ENCODE results near the gene ACTG1.
A peak's percentile ranks its signal among the peaks of the same experiment; 100 is the strongest.

ACTG1 gene

DNA sequence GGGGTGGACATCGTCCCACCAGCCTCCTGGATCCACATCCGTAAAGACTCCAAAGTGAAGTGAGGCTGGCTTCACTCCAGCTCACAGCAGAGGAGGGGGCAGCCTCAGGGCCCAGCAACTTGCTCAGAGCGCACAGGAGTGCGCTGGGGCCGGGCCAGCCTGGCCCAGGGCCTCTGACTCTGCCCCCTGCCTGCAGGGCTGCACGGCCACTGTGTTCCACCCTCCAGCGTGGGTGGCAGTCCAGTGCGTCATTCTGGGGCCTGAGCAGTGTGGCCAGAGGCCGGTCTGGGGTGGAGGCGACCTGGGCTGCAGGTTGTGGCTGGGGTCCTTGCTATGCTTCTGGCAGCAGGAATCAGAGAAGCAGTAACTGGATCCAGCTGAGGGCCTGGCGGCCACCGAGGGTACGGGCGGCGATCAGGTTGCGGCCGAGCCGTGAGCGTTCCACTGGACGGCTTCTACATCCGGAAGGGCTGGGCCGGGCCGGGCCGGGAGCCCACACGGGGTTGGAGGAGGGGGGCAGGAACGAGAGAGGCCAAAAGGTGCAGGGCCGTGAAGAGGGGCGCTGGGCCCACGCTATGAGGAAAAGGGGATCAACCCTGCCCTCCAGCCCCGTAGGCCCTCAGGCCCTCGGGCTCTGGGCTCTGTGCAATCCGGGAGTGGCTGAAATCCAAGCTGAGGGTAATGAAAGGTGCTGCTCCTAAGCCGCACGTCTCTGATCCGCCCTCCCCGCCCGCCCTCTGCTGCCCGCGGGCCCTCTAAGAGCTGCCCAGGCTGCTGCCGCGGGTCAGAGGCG lies 15.2 kb upstream of the ACTG1 start, which contains the start of gene FSCN2:
Gene FSCN2 (plus strand): TSS at position 787 of the 793 bp plus-strand sequence. CDS start 155 bp downstream, outside the sequence.
- Histone ChIP-seq H3K4me1 (peaks cover 32% of the 10 kb centered on the region), H4K20me1 (peaks cover 14% of the 10 kb centered on the region), H3K4me3 (no peak within 1 kb of the TSS), H3K9me3 (0 out of 2 replicates have a peak, but pooled peaks cover 7% of the 10 kb centered on the region), H3K27me3 (peaks cover 42% of the 10 kb centered on the region), H3K4me2 (no peak within 1 kb of the TSS), H3K27ac (no peak within 1 kb of the TSS), H3K36me3 (no peaks in the 10 kb centered on the region), H3K9ac (no peak within 1 kb of the TSS)
- TF ChIP-seq Cebpa-rat (IDR thresholded peaks at IDR 0.05): no peak

DNA sequence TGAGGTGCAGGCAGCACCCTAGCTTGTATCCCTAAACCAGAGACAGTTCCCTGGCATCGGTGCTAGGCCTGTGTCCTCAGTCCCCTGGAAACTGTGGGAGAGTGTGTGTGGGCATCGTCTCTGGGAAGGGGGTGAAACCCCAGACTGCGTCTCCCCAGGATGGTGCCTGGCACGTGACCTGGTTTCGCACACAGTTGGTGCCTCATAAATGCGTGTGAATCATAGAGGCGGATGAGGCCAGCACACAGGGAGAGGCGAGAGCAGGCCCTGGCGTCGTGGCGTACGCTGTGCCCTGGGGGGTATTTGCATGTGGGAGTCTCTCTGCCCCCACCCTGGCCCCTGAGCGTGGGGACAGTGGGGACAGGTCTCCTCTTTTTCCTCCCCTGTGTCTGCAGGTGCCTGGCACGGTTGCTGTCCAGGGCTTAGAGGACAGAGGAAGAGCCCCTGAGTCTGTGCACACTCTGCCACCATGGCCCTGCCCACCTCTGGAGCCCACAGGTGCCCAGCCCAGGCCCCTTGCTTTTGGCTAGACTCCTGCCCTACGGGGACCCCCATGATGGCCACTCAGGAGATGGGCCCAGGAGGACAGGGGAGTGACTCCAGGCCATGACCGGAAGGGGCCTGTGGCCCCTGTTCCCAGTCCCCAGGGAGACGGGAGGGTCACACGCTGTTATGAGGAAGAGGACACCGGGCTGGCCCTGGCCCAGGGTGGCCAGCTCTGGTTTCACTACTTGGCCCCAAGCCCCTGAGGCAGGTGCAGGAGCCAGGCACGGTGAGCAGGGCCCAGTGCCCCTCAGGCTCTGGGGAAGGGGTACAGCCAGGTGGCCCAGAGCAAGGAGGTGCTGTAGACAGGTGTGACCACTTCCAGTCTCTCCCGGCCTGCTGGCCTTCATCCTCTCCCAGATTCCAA lies 14.3 kb upstream of the ACTG1 start:
- Histone ChIP-seq H3K36me3 (no peaks in the 10 kb centered on the region), H3K4me3 (no peak overlapping the region), H3K27ac (no peak overlapping the region), H3K27me3 (peaks cover 42% of the 10 kb centered on the region), H3K4me2 (no peak overlapping the region), H3K4me1 (peaks cover 40% of the 10 kb centered on the region), H3K9me3 (0 out of 2 replicates have a peak, but pooled peaks cover 6% of the 10 kb centered on the region), H4K20me1 (peaks cover 17% of the 10 kb centered on the region; the same call in 1 of the 2 replicates), H3K9ac (no peak overlapping the region)
- no peak for TF ChIP-seq Cebpa-rat (IDR thresholded peaks at IDR 0.05)

DNA sequence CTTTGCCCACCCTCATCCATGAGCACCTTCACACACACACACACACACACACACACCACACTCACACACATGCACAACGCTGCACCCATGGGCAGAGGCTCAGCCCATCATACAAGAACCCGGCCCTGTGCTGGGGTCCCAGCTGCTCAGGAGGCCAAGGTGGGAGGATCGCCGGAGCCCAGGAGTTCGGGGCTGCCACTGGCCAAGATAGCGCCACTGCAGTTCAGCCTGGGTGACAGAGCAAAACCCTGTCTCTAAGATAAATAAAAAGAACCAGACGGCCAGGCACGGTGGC lies 12.2 kb upstream of the ACTG1 start:
- Histone ChIP-seq H3K36me3 (no peaks in the 10 kb centered on the region), H3K4me2 (no peak overlapping the region), H3K27me3 (peaks cover 50% of the 10 kb centered on the region), H4K20me1 (peaks cover 24% of the 10 kb centered on the region), H3K9ac (no peak overlapping the region), H3K4me1 (peaks cover 42% of the 10 kb centered on the region), H3K4me3 (no peak overlapping the region), H3K9me3 (no peaks in the 10 kb centered on the region), H3K27ac (no peak overlapping the region)
- no peak for TF ChIP-seq Cebpa-rat (IDR thresholded peaks at IDR 0.05)

GRCh38 chr17:81524039-81524864 lies 11.7 kb upstream of the ACTG1 start:
- Histone ChIP-seq H3K4me2 (peak overlapping the region; percentile 76), H3K9me3 (no peaks in the 10 kb centered on the region), H3K27ac (no peak overlapping the region), H4K20me1 (peaks cover 29% of the 10 kb centered on the region), H3K36me3 (no peaks in the 10 kb centered on the region), H3K4me3 (no peak overlapping the region), H3K27me3 (peaks cover 51% of the 10 kb centered on the region), H3K4me1 (peaks cover 48% of the 10 kb centered on the region), H3K9ac (0 out of 2 replicates have a peak overlapping the region, but pooled peaks have one; percentile 34)
- no peak for TF ChIP-seq Cebpa-rat (IDR thresholded peaks at IDR 0.05)

- peak overlapping the region; percentile 76 for H3K4me2 ChIP-seq
- 0 out of 2 replicates have a peak overlapping the region, but pooled peaks have one; percentile 34 for H3K9ac ChIP-seq
Observed at GRCh38 chr17:81523402-81524038, 10.9 kb upstream of the ACTG1 start.

GRCh38 chr17:81522491-81523401 lies 10.1 kb upstream of the ACTG1 start:
- Histone ChIP-seq H3K27ac (no peak overlapping the region), H4K20me1 (peaks cover 44% of the 10 kb centered on the region), H3K27me3 (peaks cover 44% of the 10 kb centered on the region), H3K9ac (no peak overlapping the region), H3K4me2 (peak overlapping the region; percentile 76), H3K36me3 (no peaks in the 10 kb centered on the region), H3K4me1 (peaks cover 63% of the 10 kb centered on the region), H3K9me3 (no peaks in the 10 kb centered on the region), H3K4me3 (no peak overlapping the region)
- no peak for TF ChIP-seq Cebpa-rat (IDR thresholded peaks at IDR 0.05)

More at GRCh38 chr17:81523402-81524038, 10.9 kb upstream of the ACTG1 start:
- Histone ChIP-seq H4K20me1 (peaks cover 37% of the 10 kb centered on the region), H3K4me3 (no peak overlapping the region), H3K27me3 (peaks cover 51% of the 10 kb centered on the region), H3K9me3 (no peaks in the 10 kb centered on the region), H3K27ac (0 out of 2 replicates have a peak overlapping the region, but pooled peaks have one; percentile 35), H3K4me1 (peaks cover 55% of the 10 kb centered on the region), H3K36me3 (no peaks in the 10 kb centered on the region)
- TF ChIP-seq Cebpa-rat (IDR thresholded peaks at IDR 0.05): no peak

DNA sequence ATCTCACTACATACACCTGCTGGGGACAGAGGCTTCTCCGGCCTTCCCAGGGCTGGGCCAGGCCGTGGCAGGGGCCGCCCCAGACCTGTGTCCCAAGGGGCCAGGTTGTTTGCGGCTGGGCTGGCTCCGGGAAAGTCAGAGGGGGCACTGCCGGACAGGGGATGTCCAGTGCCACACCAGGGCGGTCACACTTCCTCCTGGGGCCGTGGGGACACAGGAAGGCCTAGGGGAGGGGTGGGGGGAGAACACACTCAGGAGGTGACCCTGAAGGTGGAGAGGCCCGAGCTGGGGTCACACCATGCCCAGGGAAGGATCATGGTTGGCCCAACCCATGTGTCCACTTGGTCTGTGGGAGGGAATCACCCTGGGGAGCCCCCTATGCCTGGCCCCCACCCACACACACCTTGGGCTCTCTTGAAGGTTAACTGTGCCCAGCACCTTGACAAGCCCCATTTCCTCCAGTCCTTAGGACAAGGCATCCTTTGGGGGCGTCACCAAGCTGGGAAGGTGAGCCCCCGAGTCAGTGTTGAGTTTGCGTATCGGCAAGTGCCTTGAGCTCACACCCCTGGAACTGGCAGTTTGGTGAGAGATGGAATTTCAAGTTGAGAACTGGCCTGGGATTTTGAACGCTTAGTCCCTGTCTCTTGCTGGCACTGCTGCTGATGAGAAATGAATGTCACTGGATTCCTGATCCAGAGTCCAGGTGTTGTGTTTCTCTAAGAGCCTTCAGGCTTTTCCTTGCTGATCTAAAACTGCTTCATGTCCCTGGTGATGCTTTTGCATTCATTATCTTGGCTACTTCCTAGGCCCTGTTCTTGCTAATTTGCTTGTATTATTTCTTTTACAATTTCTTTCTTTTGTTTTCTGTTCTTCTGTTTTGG lies 7.7 kb upstream of the ACTG1 start:
- H3K36me3 ChIP-seq: no peaks in the 10 kb centered on the region
- no peaks in the 10 kb centered on the region for H3K9me3 ChIP-seq
- peak overlapping the region; percentile 57; the same call in 1 of the 2 replicates for H3K27ac ChIP-seq
- peak overlapping the region; percentile 99 for H3K4me2 ChIP-seq
- H3K9ac ChIP-seq: peak overlapping the region; percentile 64; the same call in 1 of the 2 replicates
- H3K27me3 ChIP-seq: peaks cover 27% of the 10 kb centered on the region
- H3K4me1 ChIP-seq: peaks cover 86% of the 10 kb centered on the region
- H3K4me3 ChIP-seq: peak overlapping the region; percentile 65; the same call in 1 of the 2 replicates
- TF ChIP-seq Cebpa-rat (IDR thresholded peaks at IDR 0.05): no peak
- peaks cover 59% of the 10 kb centered on the region for H4K20me1 ChIP-seq

Measured in BLaER1 (cell line).